GM23338 (cell line): ENCODE results near the gene ABCC9. TPM values are rescaled to one million over a fixed set of nuclear protein-coding genes. Genes with fewer than 3 reads are reported as not detected.

Experiments used
- ATAC-seq: fragments of 200-7000 bp; cut with Tn5 transposase; 3 replicates; pipeline ENCODE4 v1.9.1; 2020
- DNase-seq: peaks from one replicate; pipeline ENCODE4 v3.0.0-alpha.2; 2015; ENCODE audit warnings: low spot score
- H2AFZ ChIP-seq: fragments of 200-600 bp; sonication (generic); 2 replicates; pipeline ENCODE4 v1.8.0; 2016; ENCODE audit warnings: antibody characterized with exemption, mild to moderate bottlenecking, moderate library complexity
- H3F3A ChIP-seq: fragments of 200-600 bp; sonication (generic); replicated peaks from 2 replicates; pipeline ENCODE4 v1.8.0; 2017; ENCODE audit warnings: antibody characterized with exemption, mixed run types, low read depth
- H3K27ac ChIP-seq: fragments of 200-600 bp; sonication (generic); 2 replicates; pipeline ENCODE4 v1.6.1; 2016; ENCODE audit warnings: low read depth
- H3K27me3 ChIP-seq: fragments of 200-600 bp; sonication (generic); 2 replicates; pipeline ENCODE4 v1.8.0; 2016; ENCODE audit warnings: mild to moderate bottlenecking, mixed run types, moderate library complexity; ENCODE audit not compliant: insufficient read depth
- H3K36me3 ChIP-seq: fragments of 200-600 bp; sonication (generic); 2 replicates; pipeline ENCODE4 v1.8.0; 2016; ENCODE audit warnings: mild to moderate bottlenecking; ENCODE audit not compliant: insufficient read depth
- H3K4me1 ChIP-seq: fragments of 200-600 bp; sonication (generic); 2 replicates; pipeline ENCODE4 v1.8.0; 2016; ENCODE audit warnings: mild to moderate bottlenecking, moderate library complexity; ENCODE audit not compliant: insufficient read depth
- H3K4me2 ChIP-seq: fragments of 200-600 bp; sonication (generic); 2 replicates; pipeline ENCODE4 v1.7.1; 2017; ENCODE audit warnings: mixed run types
- H3K4me3 ChIP-seq: fragments of 200-600 bp; sonication (generic); 2 replicates; pipeline ENCODE4 v1.6.1; 2016; ENCODE audit warnings: mixed run types
- H3K79me2 ChIP-seq: fragments of 200-600 bp; sonication (generic); replicated peaks from 2 replicates; pipeline ENCODE4 v1.8.0; 2017; ENCODE audit warnings: mild to moderate bottlenecking; ENCODE audit not compliant: insufficient read depth
- H3K9me2 ChIP-seq: fragments of 200-600 bp; sonication (generic); 2 replicates; pipeline ENCODE4 v1.8.0; 2017; ENCODE audit not compliant: insufficient read depth
- H4K20me1 ChIP-seq: fragments of 200-600 bp; sonication (generic); replicated peaks from 2 replicates; pipeline ENCODE4 v1.8.0; 2017; ENCODE audit warnings: mild to moderate bottlenecking; ENCODE audit not compliant: insufficient read depth
- H3K27ac Mint-ChIP-seq: 2 replicates; pipeline ENCODE4 v1.8.0; 2020; ENCODE audit warnings: inconsistent platforms, mild to moderate bottlenecking, moderate library complexity, mixed read lengths
- H3K27me3 Mint-ChIP-seq: 3 replicates; pipeline ENCODE4 v1.8.0; 2022; ENCODE audit warnings: low read depth, mild to moderate bottlenecking, moderate library complexity, mixed read lengths, inconsistent platforms; ENCODE audit not compliant: insufficient read depth, poor library complexity
- H3K36me3 Mint-ChIP-seq: 3 replicates; pipeline ENCODE4 v1.8.0; 2021; ENCODE audit warnings: low read depth, mild to moderate bottlenecking, inconsistent platforms, moderate library complexity, mixed read lengths
- H3K4me1 Mint-ChIP-seq: 3 replicates; pipeline ENCODE4 v1.8.0; 2020; ENCODE audit warnings: mild to moderate bottlenecking, inconsistent platforms, mixed read lengths
- H3K4me3 Mint-ChIP-seq: 3 replicates; pipeline ENCODE4 v1.8.0; 2021; ENCODE audit warnings: moderate library complexity, mild to moderate bottlenecking, inconsistent platforms, mixed read lengths
- H3K9me3 Mint-ChIP-seq: 3 replicates; pipeline ENCODE4 v1.8.0; 2020; ENCODE audit warnings: moderate library complexity, mild to moderate bottlenecking, inconsistent platforms, mixed read lengths
- CREB1 ChIP-seq: fragments of 250-450 bp; sonication (Bioruptor Pico); IDR thresholded peaks from 2 replicates; pipeline ENCODE4 v1.5.0; 2020; ENCODE audit warnings: low read depth, mild to moderate bottlenecking, moderate library complexity
- EZH2 ChIP-seq: fragments of 200-600 bp; sonication (generic); IDR thresholded peaks from one replicate; pipeline ENCODE4 v1.8.0; 2017; ENCODE audit warnings: antibody characterized with exemption, mild to moderate bottlenecking, low read depth; ENCODE audit not compliant: unreplicated experiment
- EZH2phosphoT487 ChIP-seq: fragments of 200-600 bp; sonication (generic); IDR thresholded peaks from one replicate; pipeline ENCODE4 v1.8.1; 2018; ENCODE audit warnings: antibody characterized with exemption; ENCODE audit not compliant: unreplicated experiment
- JUNB ChIP-seq: IDR thresholded peaks from one replicate; pipeline ENCODE4 v1.6.1; 2016; ENCODE audit warnings: antibody characterized with exemption; ENCODE audit not compliant: unreplicated experiment
- NANOG ChIP-seq: IDR thresholded peaks from 2 replicates; pipeline ENCODE4 v1.6.1; 2016; ENCODE audit warnings: antibody characterized with exemption, borderline replicate concordance
- POLR2AphosphoS5 ChIP-seq: IDR thresholded peaks from 2 replicates; pipeline ENCODE4 v1.6.1; 2016; ENCODE audit warnings: antibody characterized with exemption, low read depth
- STAT1 ChIP-seq: IDR thresholded peaks from one replicate; pipeline ENCODE4 v1.6.1; 2016; ENCODE audit warnings: antibody characterized with exemption; ENCODE audit not compliant: unreplicated experiment
- ZNF114 ChIP-seq: fragments of 250-450 bp; sonication (Bioruptor Pico); IDR thresholded peaks from 2 replicates; pipeline ENCODE4 v1.5.0; 2020; ENCODE audit warnings: mild to moderate bottlenecking, moderate library complexity
- ZNF331 ChIP-seq: fragments of 250-450 bp; sonication (Bioruptor Pico); IDR thresholded peaks from 2 replicates; pipeline ENCODE4 v1.5.0; 2020; ENCODE audit warnings: low read depth, mild to moderate bottlenecking, moderate library complexity
- polyA plus RNA-seq: library from polyadenylated mRNA; unstranded; fragments of >200 nt; fragmentation: Nextera tagmentation; extraction: Ambion mirVana; gene quantifications from 2 replicates; pipeline ENCODE4 v1.2.1, GENCODE V29; 2016
- total RNA-seq: library from RNA; depleted of rRNA; stranded (reverse); fragments of >200 nt; shearing (Covaris generic); gene quantifications from 2 replicates; pipeline ENCODE4 v1.2.3, GENCODE V29; 2014
- TF ChIP-seq, protein P1 (sequence below): fragments of 250-450 bp; sonication (Bioruptor Pico); IDR thresholded peaks from 2 replicates; pipeline ENCODE4 v1.5.0; 2020; ENCODE audit warnings: mild to moderate bottlenecking, moderate library complexity
- TF ChIP-seq, protein P2 (sequence below): IDR thresholded peaks from one replicate; pipeline ENCODE4 v1.6.1; 2018; ENCODE audit warnings: antibody characterized with exemption; ENCODE audit not compliant: unreplicated experiment
- TF ChIP-seq, protein P3 (sequence below): IDR thresholded peaks from 2 replicates; pipeline ENCODE4 v1.6.1; 2016; ENCODE audit warnings: antibody characterized with exemption
- TF ChIP-seq, protein P4 (sequence below), 2 experiments: fragments of 200-600 bp in 1 of 2; sonication (generic) in 1 of 2; conservative IDR thresholded peaks; 2 replicates each; pipeline versions ENCODE4 v1.5.1 to v1.6.1; 2016 to 2017; ENCODE audit warnings: antibody characterized with exemption in 2 of 2, low read depth in 2 of 2, mild to moderate bottlenecking in 2 of 2, moderate library complexity in 1 of 2

Gene ABCC9
- total and polyA plus RNA-seq, 2 experiments from 2014 or later = not detected

DNA sequence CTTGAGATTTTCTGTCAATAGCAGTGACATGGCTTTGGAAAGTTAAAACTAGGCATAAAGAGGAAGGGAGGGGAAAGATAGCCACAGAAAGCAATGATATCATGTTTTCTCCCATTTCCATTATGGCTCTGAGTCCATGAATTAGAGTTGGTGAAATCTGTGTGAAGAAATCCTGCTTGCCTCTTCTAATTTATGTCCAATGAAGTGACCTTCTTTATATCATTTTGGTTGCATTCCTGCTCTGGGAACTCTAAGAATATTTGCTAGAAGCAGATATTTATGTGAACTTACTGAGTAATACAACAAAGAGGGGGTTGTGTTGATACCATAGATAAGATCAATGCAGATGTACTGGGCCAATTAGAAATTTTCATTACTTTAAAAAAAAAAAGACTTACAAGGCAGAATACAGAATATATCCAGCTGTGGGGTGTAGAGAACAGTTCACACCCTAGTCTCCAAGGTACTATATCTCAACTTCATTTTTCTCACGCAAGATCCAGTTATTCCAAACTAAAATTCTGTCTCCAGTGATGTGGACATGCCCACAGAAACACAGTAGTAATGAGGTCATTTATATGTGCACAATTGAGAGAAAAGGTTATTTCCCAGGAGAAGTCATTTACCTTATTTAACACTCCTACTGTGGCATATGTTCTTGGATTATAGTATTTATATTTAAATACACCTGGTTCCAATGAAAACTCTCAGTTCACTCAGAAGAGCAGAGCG lies 115.2 kb downstream of the ABCC9 start:
- Histone ChIP-seq H3K36me3 (no peaks in the 10 kb centered on the region), H3K27me3 (no peaks in the 10 kb centered on the region), H3F3A (no peaks in the 10 kb centered on the region), H4K20me1 (no peaks in the 10 kb centered on the region), H3K4me1 (no peaks in the 10 kb centered on the region), H2AFZ (no peak overlapping the region), H3K9me2 (no peaks in the 10 kb centered on the region), H3K4me2 (no peak overlapping the region), H3K4me3 (no peak overlapping the region), H3K27ac (no peak overlapping the region), H3K79me2 (no peaks in the 10 kb centered on the region)
- H3K36me3 Mint-ChIP-seq = no peaks in the 10 kb centered on the region
- no peak for TF ChIP-seq ZNF331
- TF ChIP-seq JUNB = no peak
- TF ChIP-seq EZH2phosphoT487 = no peak
- TF ChIP-seq ZNF114 = no peak
- no peak for TF ChIP-seq POLR2AphosphoS5
- TF ChIP-seq NANOG = no peak
- no peak for TF ChIP-seq EZH2
- TF ChIP-seq, protein P1, sequence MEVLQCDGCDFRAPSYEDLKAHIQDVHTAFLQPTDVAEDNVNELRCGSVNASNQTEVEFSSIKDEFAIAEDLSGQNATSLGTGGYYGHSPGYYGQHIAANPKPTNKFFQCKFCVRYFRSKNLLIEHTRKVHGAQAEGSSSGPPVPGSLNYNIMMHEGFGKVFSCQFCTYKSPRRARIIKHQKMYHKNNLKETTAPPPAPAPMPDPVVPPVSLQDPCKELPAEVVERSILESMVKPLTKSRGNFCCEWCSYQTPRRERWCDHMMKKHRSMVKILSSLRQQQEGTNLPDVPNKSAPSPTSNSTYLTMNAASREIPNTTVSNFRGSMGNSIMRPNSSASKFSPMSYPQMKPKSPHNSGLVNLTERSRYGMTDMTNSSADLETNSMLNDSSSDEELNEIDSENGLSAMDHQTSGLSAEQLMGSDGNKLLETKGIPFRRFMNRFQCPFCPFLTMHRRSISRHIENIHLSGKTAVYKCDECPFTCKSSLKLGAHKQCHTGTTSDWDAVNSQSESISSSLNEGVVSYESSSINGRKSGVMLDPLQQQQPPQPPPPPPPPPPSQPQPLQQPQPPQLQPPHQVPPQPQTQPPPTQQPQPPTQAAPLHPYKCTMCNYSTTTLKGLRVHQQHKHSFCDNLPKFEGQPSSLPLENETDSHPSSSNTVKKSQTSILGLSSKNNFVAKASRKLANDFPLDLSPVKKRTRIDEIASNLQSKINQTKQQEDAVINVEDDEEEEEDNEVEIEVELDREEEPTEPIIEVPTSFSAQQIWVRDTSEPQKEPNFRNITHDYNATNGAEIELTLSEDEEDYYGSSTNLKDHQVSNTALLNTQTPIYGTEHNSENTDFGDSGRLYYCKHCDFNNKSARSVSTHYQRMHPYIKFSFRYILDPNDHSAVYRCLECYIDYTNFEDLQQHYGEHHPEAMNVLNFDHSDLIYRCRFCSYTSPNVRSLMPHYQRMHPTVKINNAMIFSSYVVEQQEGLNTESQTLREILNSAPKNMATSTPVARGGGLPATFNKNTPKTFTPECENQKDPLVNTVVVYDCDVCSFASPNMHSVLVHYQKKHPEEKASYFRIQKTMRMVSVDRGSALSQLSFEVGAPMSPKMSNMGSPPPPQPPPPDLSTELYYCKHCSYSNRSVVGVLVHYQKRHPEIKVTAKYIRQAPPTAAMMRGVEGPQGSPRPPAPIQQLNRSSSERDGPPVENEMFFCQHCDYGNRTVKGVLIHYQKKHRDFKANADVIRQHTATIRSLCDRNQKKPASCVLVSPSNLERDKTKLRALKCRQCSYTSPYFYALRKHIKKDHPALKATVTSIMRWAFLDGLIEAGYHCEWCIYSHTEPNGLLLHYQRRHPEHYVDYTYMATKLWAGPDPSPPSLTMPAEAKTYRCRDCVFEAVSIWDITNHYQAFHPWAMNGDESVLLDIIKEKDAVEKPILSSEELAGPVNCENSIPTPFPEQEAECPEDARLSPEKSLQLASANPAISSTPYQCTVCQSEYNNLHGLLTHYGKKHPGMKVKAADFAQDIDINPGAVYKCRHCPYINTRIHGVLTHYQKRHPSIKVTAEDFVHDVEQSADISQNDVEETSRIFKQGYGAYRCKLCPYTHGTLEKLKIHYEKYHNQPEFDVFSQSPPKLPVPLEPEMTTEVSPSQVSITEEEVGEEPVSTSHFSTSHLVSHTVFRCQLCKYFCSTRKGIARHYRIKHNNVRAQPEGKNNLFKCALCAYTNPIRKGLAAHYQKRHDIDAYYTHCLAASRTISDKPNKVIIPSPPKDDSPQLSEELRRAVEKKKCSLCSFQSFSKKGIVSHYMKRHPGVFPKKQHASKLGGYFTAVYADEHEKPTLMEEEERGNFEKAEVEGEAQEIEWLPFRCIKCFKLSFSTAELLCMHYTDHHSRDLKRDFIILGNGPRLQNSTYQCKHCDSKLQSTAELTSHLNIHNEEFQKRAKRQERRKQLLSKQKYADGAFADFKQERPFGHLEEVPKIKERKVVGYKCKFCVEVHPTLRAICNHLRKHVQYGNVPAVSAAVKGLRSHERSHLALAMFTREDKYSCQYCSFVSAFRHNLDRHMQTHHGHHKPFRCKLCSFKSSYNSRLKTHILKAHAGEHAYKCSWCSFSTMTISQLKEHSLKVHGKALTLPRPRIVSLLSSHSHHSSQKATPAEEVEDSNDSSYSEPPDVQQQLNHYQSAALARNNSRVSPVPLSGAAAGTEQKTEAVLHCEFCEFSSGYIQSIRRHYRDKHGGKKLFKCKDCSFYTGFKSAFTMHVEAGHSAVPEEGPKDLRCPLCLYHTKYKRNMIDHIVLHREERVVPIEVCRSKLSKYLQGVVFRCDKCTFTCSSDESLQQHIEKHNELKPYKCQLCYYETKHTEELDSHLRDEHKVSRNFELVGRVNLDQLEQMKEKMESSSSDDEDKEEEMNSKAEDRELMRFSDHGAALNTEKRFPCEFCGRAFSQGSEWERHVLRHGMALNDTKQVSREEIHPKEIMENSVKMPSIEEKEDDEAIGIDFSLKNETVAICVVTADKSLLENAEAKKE (CRISPR knock-in tag) = no peak
- TF ChIP-seq, protein P2, sequence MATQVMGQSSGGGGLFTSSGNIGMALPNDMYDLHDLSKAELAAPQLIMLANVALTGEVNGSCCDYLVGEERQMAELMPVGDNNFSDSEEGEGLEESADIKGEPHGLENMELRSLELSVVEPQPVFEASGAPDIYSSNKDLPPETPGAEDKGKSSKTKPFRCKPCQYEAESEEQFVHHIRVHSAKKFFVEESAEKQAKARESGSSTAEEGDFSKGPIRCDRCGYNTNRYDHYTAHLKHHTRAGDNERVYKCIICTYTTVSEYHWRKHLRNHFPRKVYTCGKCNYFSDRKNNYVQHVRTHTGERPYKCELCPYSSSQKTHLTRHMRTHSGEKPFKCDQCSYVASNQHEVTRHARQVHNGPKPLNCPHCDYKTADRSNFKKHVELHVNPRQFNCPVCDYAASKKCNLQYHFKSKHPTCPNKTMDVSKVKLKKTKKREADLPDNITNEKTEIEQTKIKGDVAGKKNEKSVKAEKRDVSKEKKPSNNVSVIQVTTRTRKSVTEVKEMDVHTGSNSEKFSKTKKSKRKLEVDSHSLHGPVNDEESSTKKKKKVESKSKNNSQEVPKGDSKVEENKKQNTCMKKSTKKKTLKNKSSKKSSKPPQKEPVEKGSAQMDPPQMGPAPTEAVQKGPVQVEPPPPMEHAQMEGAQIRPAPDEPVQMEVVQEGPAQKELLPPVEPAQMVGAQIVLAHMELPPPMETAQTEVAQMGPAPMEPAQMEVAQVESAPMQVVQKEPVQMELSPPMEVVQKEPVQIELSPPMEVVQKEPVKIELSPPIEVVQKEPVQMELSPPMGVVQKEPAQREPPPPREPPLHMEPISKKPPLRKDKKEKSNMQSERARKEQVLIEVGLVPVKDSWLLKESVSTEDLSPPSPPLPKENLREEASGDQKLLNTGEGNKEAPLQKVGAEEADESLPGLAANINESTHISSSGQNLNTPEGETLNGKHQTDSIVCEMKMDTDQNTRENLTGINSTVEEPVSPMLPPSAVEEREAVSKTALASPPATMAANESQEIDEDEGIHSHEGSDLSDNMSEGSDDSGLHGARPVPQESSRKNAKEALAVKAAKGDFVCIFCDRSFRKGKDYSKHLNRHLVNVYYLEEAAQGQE = no peak
- TF ChIP-seq CREB1 (CRISPR knock-in tag) = no peak
- TF ChIP-seq, protein P3, sequence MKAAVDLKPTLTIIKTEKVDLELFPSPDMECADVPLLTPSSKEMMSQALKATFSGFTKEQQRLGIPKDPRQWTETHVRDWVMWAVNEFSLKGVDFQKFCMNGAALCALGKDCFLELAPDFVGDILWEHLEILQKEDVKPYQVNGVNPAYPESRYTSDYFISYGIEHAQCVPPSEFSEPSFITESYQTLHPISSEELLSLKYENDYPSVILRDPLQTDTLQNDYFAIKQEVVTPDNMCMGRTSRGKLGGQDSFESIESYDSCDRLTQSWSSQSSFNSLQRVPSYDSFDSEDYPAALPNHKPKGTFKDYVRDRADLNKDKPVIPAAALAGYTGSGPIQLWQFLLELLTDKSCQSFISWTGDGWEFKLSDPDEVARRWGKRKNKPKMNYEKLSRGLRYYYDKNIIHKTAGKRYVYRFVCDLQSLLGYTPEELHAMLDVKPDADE = no peak
- no peak for TF ChIP-seq STAT1
- TF ChIP-seq, protein P4, sequence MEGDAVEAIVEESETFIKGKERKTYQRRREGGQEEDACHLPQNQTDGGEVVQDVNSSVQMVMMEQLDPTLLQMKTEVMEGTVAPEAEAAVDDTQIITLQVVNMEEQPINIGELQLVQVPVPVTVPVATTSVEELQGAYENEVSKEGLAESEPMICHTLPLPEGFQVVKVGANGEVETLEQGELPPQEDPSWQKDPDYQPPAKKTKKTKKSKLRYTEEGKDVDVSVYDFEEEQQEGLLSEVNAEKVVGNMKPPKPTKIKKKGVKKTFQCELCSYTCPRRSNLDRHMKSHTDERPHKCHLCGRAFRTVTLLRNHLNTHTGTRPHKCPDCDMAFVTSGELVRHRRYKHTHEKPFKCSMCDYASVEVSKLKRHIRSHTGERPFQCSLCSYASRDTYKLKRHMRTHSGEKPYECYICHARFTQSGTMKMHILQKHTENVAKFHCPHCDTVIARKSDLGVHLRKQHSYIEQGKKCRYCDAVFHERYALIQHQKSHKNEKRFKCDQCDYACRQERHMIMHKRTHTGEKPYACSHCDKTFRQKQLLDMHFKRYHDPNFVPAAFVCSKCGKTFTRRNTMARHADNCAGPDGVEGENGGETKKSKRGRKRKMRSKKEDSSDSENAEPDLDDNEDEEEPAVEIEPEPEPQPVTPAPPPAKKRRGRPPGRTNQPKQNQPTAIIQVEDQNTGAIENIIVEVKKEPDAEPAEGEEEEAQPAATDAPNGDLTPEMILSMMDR (conservative IDR thresholded peaks at IDR 0.05; ENCODE audit: low read depth in 2 of 2) = no peak
- no peak for ATAC-seq
- H3K4me3 Mint-ChIP-seq = no peak overlapping the region
- no peak for DNase-seq
- no peaks in the 10 kb centered on the region for H3K9me3 Mint-ChIP-seq
- no peak overlapping the region for H3K27ac Mint-ChIP-seq
- no peaks in the 10 kb centered on the region for H3K27me3 Mint-ChIP-seq
- H3K4me1 Mint-ChIP-seq = no peaks in the 10 kb centered on the region
